ENCODE results near the gene TAB2.
A peak's percentile ranks its signal among the peaks of the same experiment; 100 is the strongest.

Gene TAB2

GRCh38 chr6:149317644-149318571, at the start of gene TAB2:
TAB2 (plus strand) TSS chr6:149317712; CDS start chr6:149369998, 52,286 bp downstream.
- DNase-seq, result peak; percentile 66 to 69

DNA sequence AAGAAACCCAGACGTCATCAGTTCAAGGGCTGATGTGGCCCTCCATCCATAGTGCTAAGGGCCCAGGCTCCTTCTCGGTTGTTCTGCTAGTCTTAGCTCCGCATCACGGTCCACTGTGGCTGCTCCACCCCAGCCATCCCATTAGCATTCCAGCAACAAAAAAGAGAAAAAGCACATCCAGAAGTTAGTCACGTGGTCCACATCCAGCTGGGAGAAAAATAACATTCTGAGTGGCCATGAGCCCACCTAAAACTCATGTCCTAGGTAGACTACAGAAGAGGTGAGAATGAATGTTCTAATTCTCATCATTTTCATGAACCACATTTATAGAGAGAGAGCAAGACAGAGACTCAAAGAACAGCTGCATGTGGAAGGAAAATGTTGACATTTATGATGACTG, 49.4 kb upstream of the TAB2 start:
- no peak for DNase-seq

GRCh38 chr6:149268768-149269167, 48.7 kb upstream of the TAB2 start:
- no peak for DNase-seq

DNA sequence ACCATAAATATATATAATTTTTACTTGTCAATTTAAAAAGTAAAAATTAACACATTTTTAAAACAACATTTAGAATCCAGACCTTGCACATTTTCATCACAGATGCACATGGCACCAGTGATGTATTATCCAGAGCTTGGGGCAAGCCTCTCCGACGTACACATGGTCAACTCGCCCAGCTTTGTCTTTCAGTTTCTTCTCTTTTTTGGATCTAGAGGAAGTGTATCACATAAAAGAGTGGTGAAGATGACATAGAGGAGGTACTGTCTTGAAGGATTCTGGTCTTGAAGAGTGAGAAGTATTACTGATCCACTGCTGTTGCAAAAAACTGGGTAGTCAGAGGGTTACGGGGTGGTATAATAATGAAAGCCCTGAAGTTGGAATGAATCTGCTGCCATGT, 46.9 kb upstream of the TAB2 start:
- DNase-seq, result no peak

DNA sequence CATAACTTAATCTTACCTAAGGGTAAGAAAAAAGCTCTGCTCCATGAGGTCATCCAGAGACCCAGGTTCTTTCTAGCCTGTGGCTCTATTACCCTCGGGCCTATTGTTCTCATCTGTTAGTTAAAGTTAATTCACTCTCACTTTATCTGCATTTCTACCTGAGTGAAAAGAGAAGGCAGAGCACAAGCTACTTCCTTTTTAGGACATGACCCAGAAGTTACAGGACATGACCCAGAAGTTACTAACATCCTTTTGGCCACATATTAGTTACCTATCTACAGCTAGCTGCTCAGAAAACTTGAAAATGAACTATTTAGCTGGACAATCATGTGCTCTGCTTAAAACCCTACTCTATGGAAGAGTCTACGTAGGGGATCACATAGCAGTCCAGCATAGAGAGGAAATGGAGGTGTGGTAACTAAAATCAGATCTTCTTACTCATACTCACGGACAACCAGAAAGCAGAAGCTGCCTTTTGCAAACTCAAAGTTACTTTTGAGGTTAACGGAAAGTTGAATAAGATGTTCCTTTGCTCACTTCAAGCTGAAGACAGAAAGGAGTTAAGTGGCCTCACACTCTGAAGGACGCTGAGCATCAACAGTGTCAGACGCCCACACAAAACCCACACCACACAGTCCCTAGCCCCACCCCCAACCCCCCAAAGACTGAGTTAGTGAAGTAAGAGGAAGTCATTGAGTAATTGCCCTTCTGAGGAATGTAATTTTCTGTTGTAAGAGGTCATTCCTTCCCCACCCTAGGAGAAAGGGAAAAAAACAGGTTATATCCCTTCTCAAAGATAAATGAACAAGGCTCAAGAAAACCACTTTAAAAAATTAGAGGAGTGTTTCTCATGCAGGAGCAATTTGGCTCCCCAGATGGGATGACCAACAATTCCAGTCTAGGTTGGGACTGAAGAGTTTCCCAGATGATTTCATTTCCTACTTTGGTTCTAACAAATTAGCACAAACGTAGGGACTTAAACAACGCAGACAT, 45.9 kb upstream of the TAB2 start:
- peak; percentile 44 to 61 for DNase-seq

GRCh38 chr6:149273318-149273717, 44.2 kb upstream of the TAB2 start:
- no peak for DNase-seq

- no peak for DNase-seq
Observed at GRCh38 chr6:149275621-149276020, 41.9 kb upstream of the TAB2 start.

- no peak for DNase-seq
Observed at GRCh38 chr6:149277621-149278020, 39.9 kb upstream of the TAB2 start.

DNA sequence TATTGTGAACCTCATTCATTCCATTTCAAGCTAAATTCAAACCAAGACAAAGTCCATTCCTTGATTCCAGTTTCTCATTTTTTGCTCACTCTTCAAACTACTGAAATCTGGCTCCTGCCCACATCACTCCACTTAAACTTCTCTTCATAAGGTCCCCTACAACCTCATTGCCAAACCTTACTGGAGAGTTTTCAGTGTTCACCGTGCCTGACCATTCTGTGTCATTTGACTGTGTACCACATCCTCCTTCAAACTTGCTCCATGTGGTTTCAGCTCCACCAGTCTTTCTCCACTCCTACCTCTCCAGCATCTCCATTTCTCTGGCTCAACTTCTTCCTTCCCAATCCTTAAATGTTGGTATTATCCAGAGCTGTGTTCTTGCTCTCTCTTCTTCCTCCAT, 38.5 kb upstream of the TAB2 start:
- DNase-seq, result no peak

- DNase-seq, result no peak
Observed at GRCh38 chr6:149284904-149285303, 32.6 kb upstream of the TAB2 start.

DNA sequence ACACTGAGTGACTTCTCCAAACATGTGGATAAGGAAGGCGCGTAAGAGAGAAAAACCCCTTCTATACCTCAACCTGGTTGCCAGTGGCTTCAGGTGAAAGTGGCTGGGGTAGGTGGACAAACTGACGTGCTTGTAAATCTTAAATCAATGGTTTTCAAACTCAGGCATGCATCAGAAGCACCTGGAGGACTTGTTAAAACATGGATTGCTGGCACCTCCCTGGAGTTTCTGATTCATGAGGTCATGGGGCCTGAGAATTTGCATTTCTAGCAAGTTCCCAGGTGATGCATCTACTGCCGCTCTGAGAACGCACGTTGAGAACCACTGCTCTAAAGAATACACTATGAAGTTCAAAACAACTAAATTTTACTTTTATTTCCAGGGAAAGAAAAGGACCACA, 31.9 kb upstream of the TAB2 start:
- DNase-seq, result no peak

- no peak for DNase-seq
Observed at GRCh38 chr6:149286905-149287304, 30.6 kb upstream of the TAB2 start.

DNA sequence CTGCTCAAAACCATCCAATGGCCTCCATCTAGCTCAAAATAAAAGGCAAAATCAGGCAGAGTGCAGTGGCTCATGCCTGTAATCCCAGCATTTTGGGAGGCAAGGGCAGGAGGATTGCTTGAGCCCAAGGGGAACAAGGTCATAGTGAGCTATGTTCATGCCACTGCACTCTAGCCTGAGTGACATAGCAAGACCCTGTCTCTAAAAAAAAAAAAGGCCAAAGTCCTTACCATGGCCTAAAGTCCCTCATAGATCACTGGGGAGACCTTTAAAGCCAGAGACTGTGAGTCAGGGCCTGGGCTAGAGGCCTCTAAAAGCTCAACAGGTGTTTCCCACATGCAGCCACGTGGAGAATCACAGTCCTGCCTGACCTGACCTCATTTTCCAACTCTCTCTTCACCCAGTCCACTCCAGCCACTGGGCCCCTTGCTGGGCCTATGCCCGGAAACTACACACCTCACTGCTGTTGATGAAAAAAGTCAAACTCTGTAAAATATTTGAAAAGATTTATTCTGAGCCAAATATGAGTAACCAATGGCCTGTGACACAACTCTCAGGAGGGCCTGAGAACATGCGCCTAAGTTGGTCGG, 28.2 kb upstream of the TAB2 start:
- DNase-seq, result no peak

DNA sequence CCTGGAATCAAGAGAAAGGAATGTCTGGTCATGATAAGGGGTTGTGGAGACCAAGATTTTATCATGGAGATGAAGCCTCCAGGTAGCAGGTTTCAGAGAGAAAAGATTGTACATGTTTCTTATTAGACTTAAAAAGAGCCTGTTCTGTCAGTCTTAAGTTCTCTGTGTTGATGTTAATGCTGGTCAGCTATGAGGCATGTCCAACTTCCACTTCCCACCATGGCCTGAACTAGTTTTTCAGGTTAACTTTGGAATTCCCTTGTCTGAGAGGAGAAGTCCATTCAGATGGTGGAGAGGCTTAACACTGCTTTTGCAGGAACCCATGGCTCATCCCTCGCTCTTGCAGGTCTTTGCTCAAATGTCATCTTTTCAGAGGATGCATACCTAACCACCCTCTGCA, 27.5 kb upstream of the TAB2 start:
- no peak for DNase-seq

- DNase-seq, result no peak
Observed at GRCh38 chr6:149293244-149293643, 24.3 kb upstream of the TAB2 start.

GRCh38 chr6:149300563-149300962, 16.9 kb upstream of the TAB2 start:
- no peak for DNase-seq

DNA sequence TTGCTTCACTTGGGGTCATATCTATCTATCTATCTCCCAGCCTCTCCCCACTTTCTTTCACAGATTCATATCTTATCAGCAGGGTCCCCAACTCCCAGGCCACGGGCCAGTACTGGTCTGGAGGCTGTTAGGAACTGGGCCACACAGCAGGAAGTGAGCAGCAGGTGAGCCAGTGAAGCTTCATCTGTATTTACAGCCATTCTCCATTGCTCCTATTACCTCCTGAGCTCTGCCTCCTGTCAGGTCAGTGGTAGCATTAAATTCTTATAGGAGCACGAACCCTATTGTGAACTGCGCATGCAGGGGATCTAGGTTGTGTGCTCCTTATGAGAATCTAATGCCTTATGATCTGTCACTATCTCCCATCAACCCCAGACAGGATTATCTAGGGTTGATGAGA, 14.8 kb upstream of the TAB2 start:
- DNase-seq, result no peak

- DNase-seq, result no peak
Observed at GRCh38 chr6:149303468-149303867, 14.0 kb upstream of the TAB2 start.

DNA sequence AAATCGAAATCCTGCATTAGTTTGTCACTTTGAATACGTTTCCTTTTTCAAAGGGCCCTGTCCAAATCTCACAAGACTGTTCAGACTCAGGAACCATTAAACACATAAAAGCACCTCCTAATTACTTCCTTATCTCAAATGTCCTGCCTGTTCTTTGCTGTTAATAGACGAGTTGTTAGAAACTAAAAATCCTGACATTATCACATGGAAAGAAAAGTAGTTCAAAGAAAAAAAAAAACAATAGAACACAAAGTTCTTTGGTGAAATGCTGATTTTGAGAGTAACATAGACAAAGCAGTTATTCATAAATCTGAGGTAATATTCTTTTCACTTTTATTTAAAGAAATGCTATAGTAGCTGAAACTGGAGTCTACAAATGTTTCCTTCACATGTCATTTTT, 12.1 kb upstream of the TAB2 start:
- no peak for DNase-seq

DNA sequence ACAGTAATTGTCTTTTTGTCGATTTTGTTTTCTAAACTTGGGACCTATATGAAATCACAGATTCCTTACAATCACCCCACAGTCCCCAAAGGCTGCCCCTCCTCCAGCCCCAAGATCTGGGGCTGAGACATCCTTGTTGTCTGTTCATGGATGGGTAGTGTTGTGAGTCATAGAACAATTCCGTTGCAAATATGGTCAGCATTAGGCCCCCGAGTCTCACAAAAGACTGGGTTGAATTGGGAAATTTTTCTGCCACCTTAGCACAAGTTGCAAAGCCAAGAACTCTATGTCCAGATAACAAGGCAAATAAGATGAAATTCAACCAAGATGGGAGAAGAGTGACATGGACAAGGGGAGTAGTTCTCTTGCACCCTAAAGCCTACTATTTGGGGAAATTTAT, 10.5 kb upstream of the TAB2 start:
- no peak for DNase-seq

GRCh38 chr6:149311293-149311692, 6.2 kb upstream of the TAB2 start:
- DNase-seq, result no peak

DNA sequence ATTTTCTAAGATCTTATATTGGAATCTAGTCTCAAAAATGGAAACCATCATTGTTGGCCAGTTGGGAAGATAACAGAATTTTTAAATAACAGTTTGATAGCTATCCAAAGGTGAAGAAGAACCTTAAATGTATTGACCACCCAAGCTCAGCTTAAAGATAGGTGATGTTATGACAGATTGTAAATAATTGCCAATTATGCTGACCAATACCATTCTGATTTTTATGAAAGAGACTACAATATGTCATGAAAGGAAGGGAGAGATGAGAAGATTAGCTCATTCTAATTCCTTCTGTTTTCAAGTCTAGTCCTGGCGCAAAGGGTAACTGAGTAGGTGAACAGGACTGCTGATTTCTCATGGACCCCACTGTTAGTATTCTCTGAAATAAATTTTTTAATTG, 5.7 kb upstream of the TAB2 start:
- no peak for DNase-seq

- no peak for DNase-seq
Observed at GRCh38 chr6:149313070-149313469, 4.4 kb upstream of the TAB2 start.
